H9 (cell line): ENCODE results near the gene SELENOS. TPM values are rescaled to one million over a fixed set of nuclear protein-coding genes. Genes with fewer than 3 reads are reported as not detected.

Experiments
- DNase-seq: peaks from one replicate; pipeline ENCODE4 v3.0.0-alpha.2; 2017
- H2AFZ ChIP-seq: one replicate; pipeline ENCODE4 v1.6.1; 2013; ENCODE audit warnings: mild to moderate bottlenecking, low read length, control low read depth, moderate library complexity
- H2AK5ac ChIP-seq: 2 replicates; pipeline ENCODE4 v1.6.1; 2013; ENCODE audit warnings: low read length, control low read depth, mixed read lengths; ENCODE audit not compliant: insufficient read length
- H2BK120ac ChIP-seq: one replicate; pipeline ENCODE4 v1.6.1; 2013; ENCODE audit warnings: low read depth, mild to moderate bottlenecking, low read length, control low read depth, inconsistent platforms; ENCODE audit not compliant: poor library complexity, severe bottlenecking
- H2BK12ac ChIP-seq: 2 replicates; pipeline ENCODE4 v1.6.1; 2013; ENCODE audit warnings: low read length, control low read depth, mixed read lengths, low read depth; ENCODE audit not compliant: insufficient read length
- H2BK15ac ChIP-seq: 2 replicates; pipeline ENCODE4 v1.6.1; 2013; ENCODE audit warnings: low read depth, low read length, control low read depth
- H2BK20ac ChIP-seq: one replicate; pipeline ENCODE4 v1.6.1; 2013; ENCODE audit warnings: low read depth, mild to moderate bottlenecking, low read length, control low read depth, inconsistent platforms; ENCODE audit not compliant: poor library complexity, severe bottlenecking
- H2BK5ac ChIP-seq: 2 replicates; pipeline ENCODE4 v1.6.1; 2013; ENCODE audit warnings: low read length, control low read depth, mixed read lengths; ENCODE audit not compliant: insufficient read length
- H3K14ac ChIP-seq: 2 replicates; pipeline ENCODE4 v1.6.1; 2013; ENCODE audit warnings: low read length, control low read depth; ENCODE audit not compliant: insufficient read depth
- H3K18ac ChIP-seq: 2 replicates; pipeline ENCODE4 v1.6.1; 2013; ENCODE audit warnings: low read depth, mild to moderate bottlenecking, mixed read lengths, low read length, control low read depth; ENCODE audit not compliant: insufficient read length
- H3K23ac ChIP-seq: 2 replicates; pipeline ENCODE4 v1.6.1; 2013; ENCODE audit warnings: low read length, control low read depth, mixed read lengths, low read depth; ENCODE audit not compliant: insufficient read length
- H3K23me2 ChIP-seq: 2 replicates; pipeline ENCODE4 v1.6.1; 2013; ENCODE audit warnings: low read depth, mild to moderate bottlenecking, mixed read lengths, low read length, control low read depth; ENCODE audit not compliant: insufficient read length, poor library complexity, severe bottlenecking
- H3K27ac ChIP-seq: 2 replicates; pipeline ENCODE4 v1.5.1; 2013; ENCODE audit warnings: low read length, control low read depth, mixed read lengths, low read depth; ENCODE audit not compliant: insufficient read length
- H3K27me3 ChIP-seq: 2 replicates; pipeline ENCODE4 v1.6.1; 2013; ENCODE audit warnings: low read length, control low read depth, inconsistent platforms; ENCODE audit not compliant: insufficient read depth
- H3K4ac ChIP-seq: 2 replicates; pipeline ENCODE4 v1.6.1; 2013; ENCODE audit warnings: low read depth, mild to moderate bottlenecking, control low read depth, inconsistent platforms, low read length, moderate library complexity
- H3K4me1 ChIP-seq: 2 replicates; pipeline ENCODE4 v1.6.1; 2013; ENCODE audit warnings: low read length, control low read depth, inconsistent platforms; ENCODE audit not compliant: insufficient read depth
- H3K4me2 ChIP-seq: 2 replicates; pipeline ENCODE4 v1.6.1; 2013; ENCODE audit warnings: low read length, control low read depth, mixed read lengths; ENCODE audit not compliant: insufficient read length, insufficient read depth
- H3K56ac ChIP-seq: 2 replicates; pipeline ENCODE4 v1.6.1; 2013; ENCODE audit warnings: low read depth, mild to moderate bottlenecking, mixed read lengths, low read length, control low read depth; ENCODE audit not compliant: insufficient read length
- H3K79me1 ChIP-seq: 2 replicates; pipeline ENCODE4 v1.6.1; 2013; ENCODE audit warnings: low read depth, mild to moderate bottlenecking, moderate library complexity, low read length, control low read depth, inconsistent platforms; ENCODE audit not compliant: insufficient read depth, poor library complexity, severe bottlenecking
- H3K79me2 ChIP-seq: 2 replicates; pipeline ENCODE4 v1.6.1; 2013; ENCODE audit warnings: low read length, control low read depth, inconsistent platforms; ENCODE audit not compliant: insufficient read depth
- H3K9ac ChIP-seq: 2 replicates; pipeline ENCODE4 v1.6.1; 2013; ENCODE audit warnings: low read length, control low read depth, mixed read lengths; ENCODE audit not compliant: insufficient read length; ENCODE audit errors: extremely low read depth
- H3K9me3 ChIP-seq: one replicate; pipeline ENCODE4 v1.6.1; 2013; ENCODE audit warnings: low read depth, low read length, inconsistent platforms; ENCODE audit not compliant: control insufficient read depth
- H3T11ph ChIP-seq: one replicate; pipeline ENCODE4 v1.6.1; 2013; ENCODE audit warnings: mild to moderate bottlenecking, low read length, control low read depth, inconsistent platforms
- H4K20me1 ChIP-seq: one replicate; pipeline ENCODE4 v1.6.1; 2013; ENCODE audit not compliant: control insufficient read depth, insufficient read length, insufficient read depth
- H4K5ac ChIP-seq: 2 replicates; pipeline ENCODE4 v1.6.1; 2013; ENCODE audit warnings: low read depth, mild to moderate bottlenecking, mixed read lengths, low read length, control low read depth; ENCODE audit not compliant: insufficient read length
- H4K8ac ChIP-seq: replicated peaks from 2 replicates; pipeline ENCODE4 v1.6.1; 2013; ENCODE audit warnings: low read length, control low read depth, mixed read lengths, low read depth; ENCODE audit not compliant: insufficient read length
- H4K91ac ChIP-seq: 2 replicates; pipeline ENCODE4 v1.6.1; 2013; ENCODE audit warnings: low read depth, mild to moderate bottlenecking, moderate library complexity, mixed read lengths, low read length, control low read depth; ENCODE audit not compliant: insufficient read length
- H3K27ac Mint-ChIP-seq, 3 experiments: 2 replicates in 2 of 3; 3 replicates in 1 of 3; pipeline ENCODE4 v1.8.0; 2020 to 2021; ENCODE audit warnings: mixed read lengths in 3 of 3, mild to moderate bottlenecking in 1 of 3, moderate library complexity in 1 of 3
- H3K27me3 Mint-ChIP-seq: 2 replicates; pipeline ENCODE4 v1.8.0; 2021; ENCODE audit warnings: low read depth, mild to moderate bottlenecking, moderate library complexity, mixed read lengths
- H3K36me3 Mint-ChIP-seq, 3 experiments: 2 replicates in 2 of 3; 3 replicates in 1 of 3; pipeline ENCODE4 v1.8.0; 2020 to 2021; ENCODE audit warnings: low read depth in 3 of 3, mixed read lengths in 3 of 3; ENCODE audit not compliant: insufficient read depth in 1 of 3
- H3K4me1 Mint-ChIP-seq, 2 experiments: 2 replicates each; pipeline ENCODE4 v1.8.0; 2020; ENCODE audit warnings: mixed read lengths in 2 of 2
- H3K4me3 Mint-ChIP-seq, 2 experiments: 2 replicates in 1 of 2; 3 replicates in 1 of 2; pipeline ENCODE4 v1.8.0; 2020 to 2021; ENCODE audit warnings: mild to moderate bottlenecking in 2 of 2, mixed read lengths in 2 of 2, moderate library complexity in 1 of 2
- H3K9me3 Mint-ChIP-seq, 2 experiments: 2 replicates in 1 of 2; 3 replicates in 1 of 2; pipeline ENCODE4 v1.8.0; 2020; ENCODE audit warnings: mild to moderate bottlenecking in 2 of 2, mixed read lengths in 2 of 2, moderate library complexity in 1 of 2
- CTCF ChIP-seq: fragments of 200-600 bp; sonication (generic); conservative IDR thresholded peaks from 3 replicates; pipeline ENCODE4 v1.8.0; 2021; ENCODE audit warnings: antibody characterized with exemption, mild to moderate bottlenecking
- WGBS: extraction: QIAGEN DNeasy Blood & Tissue Kit; methylation state at CpG from one replicate; pipeline ENCODE4 v1.1.7; 2013; ENCODE audit warnings: missing lambda C conversion rate, low lambda C conversion rate, mixed read lengths; ENCODE audit not compliant: insufficient read length; ENCODE audit errors: extremely low coverage; 5-methylcytosine and 5-hydroxymethylcytosine counted together
- total RNA-seq: library from RNA; stranded (reverse); gene quantifications from 2 replicates; pipeline ENCODE4 v1.2.1, GENCODE V29; 2021

Gene SELENOS
- total RNA-seq, 1 experiment from 2014 or later, result 57.7 TPM

GRCh38 chr15:101315736-101316135 is 38.5 kb upstream of the SELENOS start:
- H3K9me3 ChIP-seq, result no peaks in the 10 kb centered on the region
- TF ChIP-seq CTCF, result no peak
- H3K4ac ChIP-seq, result no peak overlapping the region
- no peak overlapping the region for H4K8ac ChIP-seq
- no peak overlapping the region for H4K91ac ChIP-seq
- H4K5ac ChIP-seq, result no peak overlapping the region
- H3K23me2 ChIP-seq, result no peaks in the 10 kb centered on the region
- H3K9ac ChIP-seq, result no peak overlapping the region
- H3K79me1 ChIP-seq, result no peaks in the 10 kb centered on the region
- no peak overlapping the region for H3T11ph ChIP-seq
- no peak for DNase-seq
- no peak overlapping the region for H2BK12ac ChIP-seq
- no peaks in the 10 kb centered on the region; a peak in 1 of 5 replicates for H3K9me3 Mint-ChIP-seq
- H3K79me2 ChIP-seq, result no peaks in the 10 kb centered on the region
- H3K27ac ChIP-seq, result no peak overlapping the region
- H3K4me1 Mint-ChIP-seq, result peaks cover 2 to 3% of the 10 kb centered on the region in 2 experiments; a peak in 3 of 4 replicates
- no peak overlapping the region for H3K4me2 ChIP-seq
- no peaks in the 10 kb centered on the region for H3K27me3 ChIP-seq
- no peak overlapping the region for H3K27ac Mint-ChIP-seq
- no peaks in the 10 kb centered on the region for H3K36me3 Mint-ChIP-seq
- no peaks in the 10 kb centered on the region for H4K20me1 ChIP-seq
- no peak overlapping the region for H3K4me3 Mint-ChIP-seq
- no peak overlapping the region; the same call in 1 of the 2 replicates for H3K14ac ChIP-seq
- no peaks in the 10 kb centered on the region for H3K4me1 ChIP-seq
- H3K27me3 Mint-ChIP-seq, result peaks cover 20% of the 10 kb centered on the region
- no CpG with 5 or more reads among the region's 10 CpGs for WGBS
- no peak overlapping the region for H2AFZ ChIP-seq
- H2BK120ac ChIP-seq, result no peak overlapping the region
- H3K23ac ChIP-seq, result no peak overlapping the region
- H2BK15ac ChIP-seq, result no peak overlapping the region
- no peak overlapping the region for H3K18ac ChIP-seq
- no peak overlapping the region for H2BK20ac ChIP-seq
- H2AK5ac ChIP-seq, result no peak overlapping the region
- no peak overlapping the region for H2BK5ac ChIP-seq
- no peak overlapping the region for H3K56ac ChIP-seq
